HG03520 (cell line): ENCODE data around the gene SLC10A3.
A peak's percentile ranks its signal among the peaks of the same experiment; 100 is the strongest.

Experiments
- ATAC-seq: cut with Tn5 transposase; IDR thresholded peaks from one replicate; pipeline ENCODE4 v1.9.1; 2021; ENCODE audit warnings: mild to moderate bottlenecking, moderate library complexity; ENCODE audit not compliant: unreplicated experiment

Gene SLC10A3

DNA sequence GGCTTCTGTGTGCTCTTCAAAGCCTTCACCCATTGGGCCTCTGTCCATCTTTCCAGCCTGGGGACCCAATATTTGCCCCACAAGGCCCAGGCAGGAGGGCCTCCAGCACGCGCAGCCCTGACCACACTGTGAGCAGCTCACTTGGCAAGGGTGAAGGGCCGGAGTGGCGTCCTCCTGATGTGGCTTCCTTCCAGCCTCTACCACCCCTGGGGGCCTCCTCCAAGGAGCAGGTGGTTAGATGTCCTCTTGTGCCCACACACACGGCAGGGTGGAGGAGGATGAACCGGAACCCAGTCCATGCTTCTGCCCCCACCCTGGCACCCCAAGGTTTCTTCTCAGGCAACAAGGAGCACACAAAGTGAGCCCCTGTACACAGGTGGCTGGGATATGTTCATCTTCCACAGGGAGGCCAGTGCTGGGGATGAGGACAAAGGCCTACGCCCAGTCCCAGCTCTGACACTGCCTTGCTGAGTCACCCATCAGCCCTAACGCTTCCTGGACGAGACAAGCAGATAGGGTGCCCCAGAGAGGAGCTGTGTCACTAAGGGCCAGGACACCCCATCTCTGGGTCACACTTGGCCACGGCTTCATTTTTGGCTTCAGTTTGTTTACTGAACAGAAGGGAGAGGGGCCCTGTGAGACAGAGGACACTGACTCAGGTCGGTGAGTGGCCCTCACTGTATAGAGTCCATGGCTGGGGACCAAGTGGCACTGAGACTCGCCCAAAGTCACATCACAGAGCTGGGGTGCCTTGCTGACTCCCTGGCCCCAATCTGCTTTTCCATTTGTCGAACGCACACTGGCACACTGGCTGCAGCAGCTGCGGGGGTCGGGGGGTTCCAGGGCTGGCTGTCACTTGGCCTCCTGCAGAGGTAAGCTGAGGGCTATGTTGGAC, 5.9 kb downstream of the SLC10A3 start:
- no peak for ATAC-seq

DNA sequence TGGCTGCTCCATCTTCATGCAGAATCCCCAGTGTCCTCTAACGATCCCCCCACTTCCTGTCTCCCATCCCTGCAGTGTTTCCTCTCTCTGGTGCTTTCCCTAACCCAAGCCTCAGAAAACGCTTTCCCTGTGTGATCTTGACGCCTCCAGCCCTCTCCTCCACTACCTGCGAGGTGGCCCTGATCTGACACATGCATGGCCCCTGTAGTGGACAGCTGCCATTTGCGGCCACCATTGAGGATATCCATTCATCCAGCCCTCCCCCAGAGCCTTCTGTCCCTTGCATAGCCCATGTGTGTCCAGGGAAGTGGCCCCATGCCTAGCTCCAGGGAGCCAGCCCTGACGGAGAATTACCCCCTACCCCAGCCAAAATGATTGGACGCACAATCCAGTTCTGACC, 7.1 kb downstream of the SLC10A3 start:
- no peak for ATAC-seq

GRCh38 chrX:154482786-154483185, 7.6 kb downstream of the SLC10A3 start:
- no peak for ATAC-seq

GRCh38 chrX:154481911-154482601, 8.4 kb downstream of the SLC10A3 start:
- ATAC-seq = no peak

DNA sequence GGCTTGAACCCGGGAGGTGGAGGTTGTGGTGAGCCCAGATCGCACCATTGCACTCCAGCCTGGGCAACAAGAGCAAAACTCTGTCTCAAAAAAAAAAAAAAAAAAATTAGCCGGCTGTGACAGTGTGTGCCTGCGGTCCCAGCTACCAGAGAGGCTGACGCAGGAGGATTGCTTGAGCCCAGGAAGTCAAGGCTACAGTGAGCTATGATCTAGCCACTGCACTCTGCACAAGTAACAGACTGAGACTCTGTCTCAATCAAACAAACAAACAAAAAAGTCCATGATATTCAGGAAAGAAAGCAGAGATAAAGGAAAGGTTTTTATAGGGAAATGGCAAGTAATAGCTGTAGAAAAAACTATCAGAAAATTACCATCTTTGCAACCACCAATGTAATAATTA, 9.2 kb downstream of the SLC10A3 start:
- no peak for ATAC-seq

GRCh38 chrX:154478728-154479622, 11.5 kb downstream of the SLC10A3 start, which contains the start of gene LAGE3:
TSS of gene LAGE3 (minus strand) at chrX:154479281. CDS start at chrX:154478915, 366 bp downstream.
- ATAC-seq = peak; percentile 79

- ATAC-seq = no peak
Observed at GRCh38 chrX:154477891-154478477, 12.4 kb downstream of the SLC10A3 start.

- ATAC-seq = no peak
Observed at GRCh38 chrX:154476821-154477220, 13.6 kb downstream of the SLC10A3 start.

DNA sequence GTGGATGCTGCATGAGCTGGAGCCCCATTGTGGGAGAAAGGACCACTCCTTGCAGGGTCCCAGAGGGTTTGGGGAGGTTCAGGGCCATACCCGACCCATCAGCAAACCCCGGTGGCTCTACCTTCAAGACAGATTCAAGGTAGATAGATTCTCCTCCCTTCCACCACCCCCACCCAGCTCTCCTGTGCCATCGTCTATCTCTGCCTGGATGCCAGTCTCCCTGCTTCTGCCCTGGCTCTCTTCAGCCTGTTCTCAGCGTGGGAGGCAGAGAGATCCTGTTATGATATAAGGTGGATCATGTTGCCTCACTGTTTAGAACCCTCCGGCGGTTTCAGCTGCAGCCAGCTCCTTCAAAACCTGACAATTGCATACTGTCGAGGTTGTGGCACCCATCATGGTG, 16.7 kb downstream of the SLC10A3 start:
- ATAC-seq = no peak

DNA sequence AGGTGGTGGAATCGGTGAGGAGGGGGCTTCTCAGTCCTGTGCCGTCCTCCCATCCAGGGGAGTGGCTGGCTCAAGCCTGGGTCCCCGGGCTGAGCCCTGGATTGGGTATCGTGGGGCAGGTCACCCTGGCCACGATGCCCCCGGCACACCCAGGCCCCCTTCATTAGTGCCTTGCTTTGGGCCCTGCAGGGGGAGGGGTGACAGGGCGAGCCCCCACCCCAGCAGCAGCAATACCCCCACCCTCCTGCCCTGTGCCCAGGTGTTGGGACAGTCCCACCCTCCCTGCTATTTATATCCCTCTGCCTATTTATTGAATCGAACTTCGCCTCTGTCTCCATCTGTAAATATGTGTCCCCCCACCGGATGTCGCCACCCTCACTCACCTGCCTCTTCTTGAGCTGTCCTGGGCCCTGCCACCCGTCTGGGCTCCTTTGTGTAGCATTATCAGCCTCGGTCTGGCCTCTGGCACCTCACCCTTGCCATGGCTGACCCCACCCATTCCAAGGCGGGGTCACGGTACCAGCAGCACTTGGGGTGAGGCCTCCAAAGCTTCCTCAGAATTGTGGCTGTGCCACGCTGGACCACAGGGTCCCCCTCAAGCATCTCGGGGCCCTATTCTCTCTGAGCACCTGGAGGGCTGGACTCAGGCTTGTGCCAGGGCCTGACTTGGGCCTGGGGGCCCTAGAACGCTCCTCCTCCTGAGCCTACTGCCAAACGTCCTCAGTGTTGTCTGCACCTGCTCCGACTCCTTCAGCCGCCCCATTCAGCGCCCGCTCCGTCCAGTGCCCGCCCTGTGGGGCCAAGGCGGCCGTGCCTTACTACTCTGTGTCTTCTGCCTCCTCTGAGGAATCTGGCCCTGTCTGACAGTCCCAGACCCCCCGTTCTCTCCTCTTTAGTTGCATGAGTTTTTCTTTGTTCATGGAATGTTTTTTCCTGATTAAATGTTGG, 17.5 kb downstream of the SLC10A3 start:
- no peak for ATAC-seq

- ATAC-seq = no peak
Observed at GRCh38 chrX:154471839-154472684, 18.4 kb downstream of the SLC10A3 start.

GRCh38 chrX:154470914-154471568, 19.4 kb downstream of the SLC10A3 start:
- ATAC-seq = no peak

GRCh38 chrX:154470434-154470833, 20.0 kb downstream of the SLC10A3 start:
- no peak for ATAC-seq

DNA sequence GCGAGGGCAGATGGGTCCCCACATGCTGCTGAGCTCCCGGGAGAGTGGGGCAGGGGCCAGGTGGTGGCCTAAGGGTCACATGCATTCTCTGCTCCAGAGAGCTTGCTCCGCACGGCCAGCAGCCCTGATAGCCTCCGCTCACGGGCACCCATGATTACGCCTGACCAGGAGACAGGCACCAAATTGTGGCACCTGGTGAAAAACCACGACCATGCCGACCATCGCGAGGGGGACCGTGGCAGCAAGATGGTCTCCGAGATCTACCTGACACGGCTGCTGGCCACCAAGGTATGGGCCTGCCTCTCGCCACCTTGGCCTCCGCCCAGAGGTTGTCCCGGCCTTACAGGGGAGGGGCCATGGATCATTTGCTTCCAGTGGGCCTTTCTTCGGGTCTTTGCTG, 20.5 kb downstream of the SLC10A3 start:
- no peak for ATAC-seq

- no peak for ATAC-seq
Observed at GRCh38 chrX:154469114-154469513, 21.3 kb downstream of the SLC10A3 start.

DNA sequence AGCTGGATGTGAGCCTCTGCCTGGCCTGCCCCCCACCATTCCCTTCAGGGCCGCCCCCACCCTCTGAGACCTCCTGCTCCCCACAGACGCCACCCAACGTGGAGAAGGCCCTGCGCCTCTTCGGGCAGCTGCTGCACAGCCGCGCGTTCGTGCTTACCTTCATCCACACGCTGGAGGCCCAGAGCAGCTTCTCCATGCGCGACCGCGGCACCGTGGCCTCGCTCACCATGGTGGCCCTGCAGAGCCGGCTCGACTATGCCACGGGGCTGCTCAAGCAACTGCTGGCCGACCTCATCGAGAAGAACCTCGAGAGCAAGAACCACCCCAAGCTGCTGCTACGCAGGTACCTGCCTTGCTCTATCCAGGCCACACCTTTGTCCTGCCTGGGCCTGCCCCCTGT, 22.2 kb downstream of the SLC10A3 start:
- no peak for ATAC-seq

DNA sequence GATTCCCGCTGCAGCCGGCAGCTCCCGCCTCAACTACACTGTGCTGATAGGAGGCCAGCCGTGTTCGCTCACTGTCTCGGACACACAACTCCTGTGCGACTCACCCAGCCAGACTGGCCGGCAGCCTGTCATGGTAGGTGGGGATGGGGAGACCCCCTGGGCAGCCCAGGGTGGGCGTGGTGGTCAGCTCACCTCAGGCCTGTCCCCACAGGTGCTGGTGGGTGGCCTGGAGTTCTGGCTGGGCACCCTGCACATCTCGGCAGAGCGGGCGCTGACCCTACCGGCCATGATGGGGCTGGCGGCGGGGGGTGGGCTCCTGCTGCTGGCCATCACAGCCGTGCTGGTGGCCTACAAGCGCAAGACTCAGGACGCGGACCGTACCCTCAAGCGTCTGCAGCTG, 22.9 kb downstream of the SLC10A3 start:
- no peak for ATAC-seq

DNA sequence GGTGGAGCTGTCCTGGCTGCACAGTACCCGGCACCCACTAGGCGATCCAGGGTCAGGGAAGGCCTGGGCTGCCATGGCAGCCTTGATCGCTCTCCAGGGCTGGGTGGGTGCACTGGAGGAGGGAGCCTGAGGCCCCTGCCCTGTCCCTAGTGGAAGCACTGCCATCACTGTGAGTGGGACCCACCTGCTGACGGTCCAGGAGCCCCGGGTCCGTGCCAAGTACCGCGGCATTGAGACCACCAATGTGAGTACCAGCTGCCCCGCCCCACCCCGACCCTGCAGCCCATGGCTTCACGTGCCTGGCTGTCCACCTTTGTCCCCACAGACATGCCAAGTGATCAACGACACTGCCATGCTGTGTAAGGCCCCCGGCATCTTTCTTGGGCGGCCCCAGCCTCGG, 23.5 kb downstream of the SLC10A3 start:
- ATAC-seq = no peak
